ENCODE data around the gene MS4A13. TPM values are rescaled to one million over a fixed set of nuclear protein-coding genes. Genes with fewer than 3 reads are reported as not detected.
"Not testable (repeated sequence)": the region's sequence is repeated elsewhere in the genome, so short reads cannot be mapped to it uniquely, and the experiment has no call there.

Gene MS4A13
- total RNA-seq, 2 experiments from 2014 or later: not detected

GRCh38 chr11:60504219-60504905 is 10.8 kb upstream of the MS4A13 start:
- DNase-seq: peak; percentile 6
- Mint-ChIP-seq H3K9me3 (peaks cover 2% of the 10 kb centered on the region), H3K4me3 (no peak overlapping the region), H3K27ac (no peak overlapping the region), H3K4me1 (ENCODE audit: low read depth) (peaks cover 6% of the 10 kb centered on the region), H3K36me3 (ENCODE audit: low read depth) (no peaks in the 10 kb centered on the region), H3K27me3 (ENCODE audit: low read depth) (peaks cover 2% of the 10 kb centered on the region)
- intact Hi-C loops (cut with micrococcal nuclease): no loop called here
- CTCF ChIA-PET: interaction anchor here (0.6 to 1.6 kb wide), 3 partner anchors 58 to 162 kb away, joined by 3 to 6 read pairs (median 6); no protein-coding TSS in a partner anchor

GRCh38 chr11:60509609-60510008 is 5.6 kb upstream of the MS4A13 start:
- H3K27me3 Mint-ChIP-seq (ENCODE audit: low read depth); H3K9me3 Mint-ChIP-seq; CTCF ChIA-PET; intact Hi-C loops (cut with micrococcal nuclease); H3K4me3 Mint-ChIP-seq; H3K36me3 Mint-ChIP-seq (ENCODE audit: low read depth); H3K27ac Mint-ChIP-seq; H3K4me1 Mint-ChIP-seq (ENCODE audit: low read depth); DNase-seq: not testable (repeated sequence)

- H3K27ac Mint-ChIP-seq; DNase-seq; CTCF ChIA-PET; H3K27me3 Mint-ChIP-seq (ENCODE audit: low read depth); H3K9me3 Mint-ChIP-seq; H3K4me1 Mint-ChIP-seq (ENCODE audit: low read depth); H3K4me3 Mint-ChIP-seq; intact Hi-C loops (cut with micrococcal nuclease); H3K36me3 Mint-ChIP-seq (ENCODE audit: low read depth): not testable (repeated sequence)
Observed at GRCh38 chr11:60510209-60510608, 5.0 kb upstream of the MS4A13 start.

- no peak overlapping the region for H3K4me3 Mint-ChIP-seq
- intact Hi-C loops (cut with micrococcal nuclease): no loop called here
- peaks cover 2% of the 10 kb centered on the region for H3K27me3 Mint-ChIP-seq (ENCODE audit: low read depth)
- no peak overlapping the region for H3K27ac Mint-ChIP-seq
- no peaks in the 10 kb centered on the region for H3K4me1 Mint-ChIP-seq (ENCODE audit: low read depth)
- no peak for DNase-seq
- no peaks in the 10 kb centered on the region for H3K36me3 Mint-ChIP-seq (ENCODE audit: low read depth)
- CTCF ChIA-PET: interaction anchor here (0.7 kb wide), 1 partner anchor 1170 kb away, joined by 4 read pairs; no protein-coding TSS in a partner anchor
- H3K9me3 Mint-ChIP-seq: peaks cover 2% of the 10 kb centered on the region
Observed at GRCh38 chr11:60511393-60511792, 3.8 kb upstream of the MS4A13 start.

- intact Hi-C loops (cut with micrococcal nuclease): no loop called here
- no peak for DNase-seq
- Mint-ChIP-seq H3K27me3 (ENCODE audit: low read depth) (peaks cover 2% of the 10 kb centered on the region), H3K27ac (no peak overlapping the region), H3K4me1 (ENCODE audit: low read depth) (no peaks in the 10 kb centered on the region), H3K4me3 (no peak overlapping the region), H3K36me3 (ENCODE audit: low read depth) (no peaks in the 10 kb centered on the region), H3K9me3 (peaks cover 2% of the 10 kb centered on the region)
- CTCF ChIA-PET: no interaction called here
Observed at GRCh38 chr11:60512651-60513225, 2.5 kb upstream of the MS4A13 start.

GRCh38 chr11:60513496-60514460 is 1.4 kb upstream of the MS4A13 start:
- intact Hi-C loops (cut with micrococcal nuclease): no loop called here
- H3K27me3 Mint-ChIP-seq (ENCODE audit: low read depth): peaks cover 2% of the 10 kb centered on the region
- H3K27ac Mint-ChIP-seq: no peak overlapping the region
- peaks cover 2% of the 10 kb centered on the region for H3K9me3 Mint-ChIP-seq
- H3K36me3 Mint-ChIP-seq (ENCODE audit: low read depth): no peaks in the 10 kb centered on the region
- DNase-seq: no peak
- no peaks in the 10 kb centered on the region for H3K4me1 Mint-ChIP-seq (ENCODE audit: low read depth)
- CTCF ChIA-PET: no interaction called here
- H3K4me3 Mint-ChIP-seq: no peak overlapping the region

- H3K36me3 Mint-ChIP-seq (ENCODE audit: low read depth): no peaks in the 10 kb centered on the region
- no peaks in the 10 kb centered on the region for H3K9me3 Mint-ChIP-seq
- DNase-seq: no peak
- peaks cover 2% of the 10 kb centered on the region for H3K4me1 Mint-ChIP-seq (ENCODE audit: low read depth)
- H3K4me3 Mint-ChIP-seq: no peak overlapping the region
- H3K27ac Mint-ChIP-seq: no peak overlapping the region
- H3K27me3 Mint-ChIP-seq (ENCODE audit: low read depth): peaks cover 8% of the 10 kb centered on the region
- CTCF ChIA-PET: no interaction called here
- intact Hi-C loops (cut with micrococcal nuclease): no loop called here
Observed at GRCh38 chr11:60528465-60528864, 13.3 kb downstream of the MS4A13 start.

- Mint-ChIP-seq H3K9me3 (no peaks in the 10 kb centered on the region), H3K27me3 (ENCODE audit: low read depth) (peaks cover 8% of the 10 kb centered on the region), H3K4me1 (ENCODE audit: low read depth) (peaks cover 2% of the 10 kb centered on the region), H3K27ac (no peak overlapping the region), H3K36me3 (ENCODE audit: low read depth) (no peaks in the 10 kb centered on the region), H3K4me3 (no peak overlapping the region)
- intact Hi-C loops (cut with micrococcal nuclease): no loop called here
- CTCF ChIA-PET: no interaction called here
- DNase-seq: no peak
Observed at GRCh38 chr11:60528934-60529333, 13.7 kb downstream of the MS4A13 start.

- peaks cover 2% of the 10 kb centered on the region for H3K4me1 Mint-ChIP-seq (ENCODE audit: low read depth)
- no peaks in the 10 kb centered on the region for H3K36me3 Mint-ChIP-seq (ENCODE audit: low read depth)
- DNase-seq: no peak
- no peaks in the 10 kb centered on the region for H3K9me3 Mint-ChIP-seq
- intact Hi-C loops (cut with micrococcal nuclease): no loop called here
- H3K27me3 Mint-ChIP-seq (ENCODE audit: low read depth): peaks cover 8% of the 10 kb centered on the region
- H3K27ac Mint-ChIP-seq: no peak overlapping the region
- H3K4me3 Mint-ChIP-seq: no peak overlapping the region
- CTCF ChIA-PET: no interaction called here
Observed at GRCh38 chr11:60530454-60531100, 15.4 kb downstream of the MS4A13 start.

GRCh38 chr11:60532383-60532782 is 17.2 kb downstream of the MS4A13 start:
- H3K9me3 Mint-ChIP-seq; DNase-seq; intact Hi-C loops (cut with micrococcal nuclease); H3K27me3 Mint-ChIP-seq (ENCODE audit: low read depth); H3K4me1 Mint-ChIP-seq (ENCODE audit: low read depth); H3K27ac Mint-ChIP-seq; H3K4me3 Mint-ChIP-seq; CTCF ChIA-PET; H3K36me3 Mint-ChIP-seq (ENCODE audit: low read depth): not testable (repeated sequence)

GRCh38 chr11:60538627-60539026 is 23.4 kb downstream of the MS4A13 start:
- DNase-seq; H3K4me1 Mint-ChIP-seq (ENCODE audit: low read depth); H3K9me3 Mint-ChIP-seq; intact Hi-C loops (cut with micrococcal nuclease); H3K4me3 Mint-ChIP-seq; H3K36me3 Mint-ChIP-seq (ENCODE audit: low read depth); CTCF ChIA-PET; H3K27me3 Mint-ChIP-seq (ENCODE audit: low read depth); H3K27ac Mint-ChIP-seq: not testable (repeated sequence)

GRCh38 chr11:60544077-60544476 is 28.9 kb downstream of the MS4A13 start:
- DNase-seq: no peak
- Mint-ChIP-seq H3K4me3 (no peak overlapping the region), H3K4me1 (ENCODE audit: low read depth) (no peaks in the 10 kb centered on the region), H3K36me3 (ENCODE audit: low read depth) (no peaks in the 10 kb centered on the region), H3K9me3 (peaks cover 2% of the 10 kb centered on the region), H3K27ac (no peak overlapping the region), H3K27me3 (ENCODE audit: low read depth) (peaks cover 25% of the 10 kb centered on the region)
- CTCF ChIA-PET: no interaction called here
- intact Hi-C loops (cut with micrococcal nuclease): no loop called here
